Neuron (in vitro differentiated cells): ENCODE measurements around the gene MGST3.

ENCODE experiments used
- H2AFZ ChIP-seq: one replicate; pipeline ENCODE4 v1.6.1; 2013; ENCODE audit warnings: low read depth, mild to moderate bottlenecking, inconsistent platforms, low read length, moderate library complexity
- H3K27me3 ChIP-seq: one replicate; pipeline ENCODE4 v1.6.1; 2013; ENCODE audit warnings: low read length; ENCODE audit not compliant: insufficient read depth
- H3K36me3 ChIP-seq: one replicate; pipeline ENCODE4 v1.6.1; 2013; ENCODE audit warnings: low read length; ENCODE audit not compliant: insufficient read depth
- H3K4me1 ChIP-seq: one replicate; pipeline ENCODE4 v1.6.1; 2013; ENCODE audit warnings: low read length; ENCODE audit not compliant: insufficient read depth
- H3K4me3 ChIP-seq: 2 replicates; pipeline ENCODE4 v1.5.1; 2013; ENCODE audit warnings: mild to moderate bottlenecking, low read length, moderate library complexity
- H3K9me3 ChIP-seq: one replicate; pipeline ENCODE4 v1.6.1; 2013; ENCODE audit warnings: low read length

The MGST3 gene

DNA sequence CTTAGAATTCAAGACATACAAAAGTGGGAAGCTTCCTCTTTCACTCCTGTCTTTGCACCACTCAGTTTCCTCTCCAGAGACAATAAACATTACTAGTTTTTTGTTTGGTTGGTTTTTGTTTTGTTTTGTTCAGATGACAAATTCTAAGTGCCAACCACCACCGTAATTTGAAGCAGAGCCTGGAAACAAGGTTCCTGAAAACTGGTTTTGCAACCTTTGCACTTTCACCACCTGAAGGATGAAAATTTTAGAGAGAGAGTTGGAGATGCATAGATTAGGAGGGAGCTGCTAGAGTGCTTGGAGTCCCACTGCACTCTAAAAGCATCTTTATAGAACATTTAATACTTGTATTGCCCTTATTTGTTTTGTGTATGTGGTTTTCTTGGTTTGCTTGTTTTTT, 20.2 kb upstream of the MGST3 start:
- H3K4me3 ChIP-seq: no peak overlapping the region
- H3K27me3 ChIP-seq: no peaks in the 10 kb centered on the region
- H3K9me3 ChIP-seq: no peaks in the 10 kb centered on the region
- no peaks in the 10 kb centered on the region for H3K36me3 ChIP-seq
- no peaks in the 10 kb centered on the region for H3K4me1 ChIP-seq
- no peak overlapping the region for H2AFZ ChIP-seq

DNA sequence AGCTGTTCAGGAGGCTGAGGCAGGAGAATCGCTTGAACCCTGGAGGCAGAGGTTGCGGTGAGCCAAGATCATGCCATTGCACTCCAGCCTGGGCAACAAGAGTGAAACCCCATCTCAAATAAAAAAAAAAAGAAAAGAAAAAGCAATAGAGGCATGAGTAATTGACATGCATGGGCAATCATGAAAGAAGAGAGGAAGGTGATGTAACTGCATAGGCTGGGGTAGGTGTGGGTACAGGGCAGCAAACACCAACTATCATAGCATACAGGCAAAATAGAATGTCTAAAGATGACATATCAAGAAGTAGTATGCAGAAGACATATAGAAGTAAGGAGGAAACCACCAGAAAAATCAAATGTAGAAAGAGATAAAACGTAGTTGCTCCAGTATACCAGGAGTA, 19.0 kb upstream of the MGST3 start:
- no peaks in the 10 kb centered on the region for H3K36me3 ChIP-seq
- no peaks in the 10 kb centered on the region for H3K9me3 ChIP-seq
- H3K4me3 ChIP-seq: no peak overlapping the region
- H3K4me1 ChIP-seq: no peaks in the 10 kb centered on the region
- no peak overlapping the region for H2AFZ ChIP-seq
- H3K27me3 ChIP-seq: peaks cover 2% of the 10 kb centered on the region

GRCh38 chr1:165616054-165616612, 14.9 kb upstream of the MGST3 start:
- no peaks in the 10 kb centered on the region for H3K9me3 ChIP-seq
- no peaks in the 10 kb centered on the region for H3K4me1 ChIP-seq
- H2AFZ ChIP-seq: no peak overlapping the region
- H3K4me3 ChIP-seq: no peak overlapping the region
- no peaks in the 10 kb centered on the region for H3K36me3 ChIP-seq
- peaks cover 2% of the 10 kb centered on the region for H3K27me3 ChIP-seq

GRCh38 chr1:165616987-165617546, 14.0 kb upstream of the MGST3 start:
- H3K9me3 ChIP-seq: no peaks in the 10 kb centered on the region
- H3K27me3 ChIP-seq: peaks cover 5% of the 10 kb centered on the region
- H3K4me3 ChIP-seq: no peak overlapping the region
- no peaks in the 10 kb centered on the region for H3K4me1 ChIP-seq
- H2AFZ ChIP-seq: no peak overlapping the region
- H3K36me3 ChIP-seq: no peaks in the 10 kb centered on the region

DNA sequence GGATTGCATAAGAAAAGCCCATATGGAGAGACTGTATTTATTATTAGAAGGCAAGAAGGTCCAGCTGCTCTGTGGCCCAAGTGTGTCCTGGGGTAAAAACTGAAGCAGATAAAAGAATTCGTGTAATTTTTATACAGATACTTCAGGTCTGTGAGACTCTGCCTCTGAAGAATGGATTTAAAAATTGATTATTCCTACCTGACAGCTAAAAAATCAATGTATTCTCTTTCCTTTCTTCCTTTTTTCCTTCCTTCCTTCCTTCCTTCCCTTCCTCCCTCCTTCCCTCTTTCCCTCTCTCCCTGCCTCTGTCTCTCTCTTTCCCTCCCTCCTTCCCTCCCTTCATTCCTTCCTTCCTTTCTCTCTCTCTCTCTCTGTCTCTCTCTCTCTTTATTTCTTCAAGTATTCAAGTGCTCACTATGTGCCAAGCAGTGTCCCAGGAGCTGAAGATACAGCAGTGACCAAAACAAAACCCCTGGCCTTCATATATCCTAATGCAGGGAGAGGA, 11.3 kb upstream of the MGST3 start:
- H3K9me3 ChIP-seq: no peaks in the 10 kb centered on the region
- no peaks in the 10 kb centered on the region for H3K36me3 ChIP-seq
- no peaks in the 10 kb centered on the region for H3K4me1 ChIP-seq
- H3K4me3 ChIP-seq: no peak overlapping the region
- no peak overlapping the region for H2AFZ ChIP-seq
- peaks cover 10% of the 10 kb centered on the region for H3K27me3 ChIP-seq

GRCh38 chr1:165623624-165624023, 7.4 kb upstream of the MGST3 start:
- no peaks in the 10 kb centered on the region for H3K9me3 ChIP-seq
- H3K36me3 ChIP-seq: no peaks in the 10 kb centered on the region
- no peaks in the 10 kb centered on the region for H3K4me1 ChIP-seq
- no peak overlapping the region for H2AFZ ChIP-seq
- peaks cover 8% of the 10 kb centered on the region for H3K27me3 ChIP-seq
- no peak overlapping the region for H3K4me3 ChIP-seq

DNA sequence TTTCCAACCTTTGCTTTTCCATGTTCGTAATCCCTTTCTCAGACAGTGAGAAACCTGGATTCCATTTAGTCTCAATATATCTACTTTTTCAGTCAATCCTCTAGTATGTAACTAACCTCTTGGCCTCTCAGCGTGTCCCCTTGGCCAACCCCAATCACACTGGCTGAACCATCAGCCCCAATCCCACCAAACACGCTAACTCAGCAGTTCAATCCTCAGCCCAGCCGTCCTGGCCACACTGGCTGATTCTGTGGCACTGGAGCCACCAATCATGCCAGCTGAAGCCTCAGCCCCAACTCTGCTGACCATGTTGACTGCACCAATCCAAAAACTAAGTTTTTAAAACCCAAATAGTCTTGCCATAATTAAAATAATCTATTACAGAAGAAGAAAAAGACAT, 6.6 kb upstream of the MGST3 start:
- Histone ChIP-seq H3K4me1 (no peaks in the 10 kb centered on the region), H3K36me3 (no peaks in the 10 kb centered on the region), H3K9me3 (no peaks in the 10 kb centered on the region), H3K27me3 (peaks cover 8% of the 10 kb centered on the region), H2AFZ (no peak overlapping the region), H3K4me3 (no peak overlapping the region)

- Histone ChIP-seq H3K27me3 (peaks cover 5% of the 10 kb centered on the region), H3K9me3 (no peaks in the 10 kb centered on the region), H3K4me3 (no peak overlapping the region), H3K36me3 (no peaks in the 10 kb centered on the region), H2AFZ (no peak overlapping the region), H3K4me1 (peaks cover 19% of the 10 kb centered on the region)
Measured at GRCh38 chr1:165628147-165628822, 2.7 kb upstream of the MGST3 start.

- Histone ChIP-seq H3K4me1 (peaks cover 21% of the 10 kb centered on the region), H2AFZ (no peak overlapping the region)
Measured at GRCh38 chr1:165629151-165629550, 1.9 kb upstream of the MGST3 start.

GRCh38 chr1:165629848-165630628, 996 bp upstream of the MGST3 start:
- Histone ChIP-seq H3K27me3 (no peaks in the 10 kb centered on the region), H3K4me3 (peak overlapping the region; percentile 80), H3K36me3 (no peaks in the 10 kb centered on the region), H3K4me1 (peaks cover 21% of the 10 kb centered on the region), H2AFZ (peak overlapping the region; percentile 95), H3K9me3 (no peaks in the 10 kb centered on the region)

More at GRCh38 chr1:165629151-165629550, 1.9 kb upstream of the MGST3 start:
- Histone ChIP-seq H3K27me3 (peaks cover 4% of the 10 kb centered on the region), H3K36me3 (no peaks in the 10 kb centered on the region), H3K4me3 (no peak overlapping the region), H3K9me3 (no peaks in the 10 kb centered on the region)

- H3K36me3 ChIP-seq: no peaks in the 10 kb centered on the region
- peaks cover 21% of the 10 kb centered on the region for H3K4me1 ChIP-seq
- H2AFZ ChIP-seq: peak overlapping the region; percentile 95
- H3K9me3 ChIP-seq: no peaks in the 10 kb centered on the region
- H3K27me3 ChIP-seq: no peaks in the 10 kb centered on the region
- peak overlapping the region; percentile 80 for H3K4me3 ChIP-seq
Measured at GRCh38 chr1:165631342-165632151, 513 bp downstream of the MGST3 start.

GRCh38 chr1:165632152-165632469, 1.1 kb downstream of the MGST3 start:
- Histone ChIP-seq H3K9me3 (no peaks in the 10 kb centered on the region), H3K27me3 (no peaks in the 10 kb centered on the region), H3K4me1 (peaks cover 21% of the 10 kb centered on the region), H2AFZ (peak overlapping the region; percentile 95), H3K4me3 (peak overlapping the region; percentile 80), H3K36me3 (no peaks in the 10 kb centered on the region)
